ENCODE results near the gene NHERF1. TPM values are rescaled to one million over a fixed set of nuclear protein-coding genes. Genes with fewer than 3 reads are reported as not detected.

Gene NHERF1
- total and polyA plus RNA-seq, 2 donors (not counting 3 experiments of a cell fraction or from before 2014, with no cell fraction given) = 24.4 to 26.9 TPM

DNA sequence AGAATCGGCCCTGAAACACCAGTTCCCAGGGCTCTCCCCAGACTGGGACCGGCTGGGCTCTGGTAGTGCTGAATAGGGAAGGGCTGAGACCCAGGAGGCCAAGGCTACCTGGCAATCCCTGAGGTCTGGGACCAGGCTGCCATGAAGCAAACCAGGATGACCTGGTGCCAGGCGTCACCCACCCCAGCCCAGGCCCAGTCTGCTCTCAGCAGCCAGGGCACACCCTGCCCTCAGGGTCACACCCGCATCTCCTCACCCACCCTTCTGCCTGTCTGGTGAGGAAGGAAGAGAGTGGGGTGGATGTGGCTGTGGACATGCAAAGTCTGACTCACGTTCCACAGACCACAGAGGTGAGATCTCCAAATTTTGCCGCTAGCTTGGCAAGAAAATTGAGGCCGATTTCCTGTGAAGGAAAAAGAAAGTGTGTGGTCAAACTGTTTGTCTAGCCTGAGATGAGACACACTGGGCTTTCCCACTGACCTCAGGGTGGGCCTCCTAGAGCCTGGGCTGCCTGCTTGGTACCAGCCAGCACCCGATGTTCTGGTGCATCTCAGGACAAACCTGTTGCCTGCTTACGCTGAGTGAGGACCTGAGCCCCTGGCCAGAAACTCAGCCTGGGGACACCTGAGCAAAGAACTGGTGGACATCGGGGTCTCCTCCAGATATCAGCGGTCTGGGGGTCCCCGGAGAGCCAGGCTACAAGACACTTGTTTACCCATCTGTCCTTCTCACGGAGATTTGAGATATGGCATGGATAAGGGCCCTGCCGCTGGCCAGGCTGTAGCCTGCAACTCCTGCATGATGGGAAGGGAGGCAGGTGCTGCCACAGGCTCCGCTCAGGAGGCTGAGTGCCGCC, 17.7 kb upstream of the NHERF1 start:
- no peak for TF ChIP-seq POLR2AphosphoS5 (IDR thresholded peaks at IDR 0.05; ENCODE audit: insufficient read depth, low read depth, low read length)
- no TSS peak for BruUV-seq (replicated peaks)
- Histone ChIP-seq H3K36me3 (ENCODE audit: control insufficient read depth in 2 of 2, extremely low read depth in 1 of 2, insufficient read depth in 2 of 2, low read length in 2 of 2) (no peaks in the 10 kb centered on the region), H3K9me3 (replicated peaks; ENCODE audit: control insufficient read depth, insufficient read depth, low read length) (no peaks in the 10 kb centered on the region), H2AFZ (ENCODE audit: low read depth, low read length) (no peak overlapping the region), H3K79me2 (ENCODE audit: control insufficient read depth, insufficient read depth, low read length) (no peaks in the 10 kb centered on the region), H3K9me1 (replicated peaks; ENCODE audit: control insufficient read depth, extremely low read depth, insufficient read depth, low read length) (no peaks in the 10 kb centered on the region), H3K27ac (ENCODE audit: insufficient read depth, low read depth, low read length) (no peak overlapping the region), H3K4me3 (replicated peaks in 1 of 3; ENCODE audit: insufficient read depth in 1 of 3, low read depth in 1 of 3, low read length in 3 of 3) (no peak overlapping the region), H4K20me1 (replicated peaks; ENCODE audit: control insufficient read depth, extremely low read depth, insufficient read depth, low read length) (no peaks in the 10 kb centered on the region), H3K4me1 (ENCODE audit: control insufficient read depth, extremely low read depth, insufficient read depth, low read length) (no peaks in the 10 kb centered on the region), H3K9ac (replicated peaks; ENCODE audit: extremely low read depth, insufficient read depth, low read length) (no peak overlapping the region), H3K4me2 (ENCODE audit: insufficient read depth, low read length) (no peak overlapping the region), H3K27me3 (ENCODE audit: control insufficient read depth in 2 of 2, insufficient read depth in 2 of 2, low read length in 2 of 2) (peaks cover 2 to 5% of the 10 kb centered on the region in 2 experiments)
- FAIRE-seq (no peak), DNase-seq (ENCODE audit: low read depth, low spot score) (no peak)
- intact Hi-C loops (cut with micrococcal nuclease) = no loop called here
- dilution Hi-C loops (cut with MboI; ENCODE audit: extremely low pct_ligation_motif_present, low sequenced_read_pairs) = no loop called here
- POLR2A ChIA-PET = no interaction called here
- CTCF ChIA-PET = no interaction called here

DNA sequence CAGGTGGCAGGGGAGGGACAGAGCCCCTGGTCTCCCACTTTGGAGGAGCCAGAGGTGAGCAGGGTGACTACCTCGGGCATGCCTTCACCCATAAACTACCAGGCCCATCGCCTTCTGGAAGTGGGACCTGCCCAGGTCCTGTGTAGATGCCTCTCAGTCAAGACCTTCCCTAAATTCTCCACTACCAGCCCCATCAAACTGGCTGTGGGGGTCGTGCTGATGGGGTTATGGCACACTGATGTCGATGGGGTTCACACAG, 17.2 kb upstream of the NHERF1 start:
- no peaks in the 10 kb centered on the region for H3K36me3 ChIP-seq (ENCODE audit: control insufficient read depth in 2 of 2, extremely low read depth in 1 of 2, insufficient read depth in 2 of 2, low read length in 2 of 2)
- no peak for FAIRE-seq
- H3K9me3 ChIP-seq (replicated peaks; ENCODE audit: control insufficient read depth, insufficient read depth, low read length) = no peaks in the 10 kb centered on the region
- DNase-seq (ENCODE audit: low read depth, low spot score) = no peak
- TF ChIP-seq MYC (IDR thresholded peaks at IDR 0.05; ENCODE audit: low read depth, low read length) = no peak
- no peak for TF ChIP-seq CTCF (IDR thresholded peaks at IDR 0.05; ENCODE audit: extremely low read depth in 1 of 2, insufficient read depth in 1 of 2, low read depth in 1 of 2, low read length in 2 of 2)
- TF ChIP-seq JUN (IDR thresholded peaks at IDR 0.05; ENCODE audit: borderline replicate concordance, insufficient read depth, insufficient read length, low read depth) = no peak
- TF ChIP-seq, protein P1, sequence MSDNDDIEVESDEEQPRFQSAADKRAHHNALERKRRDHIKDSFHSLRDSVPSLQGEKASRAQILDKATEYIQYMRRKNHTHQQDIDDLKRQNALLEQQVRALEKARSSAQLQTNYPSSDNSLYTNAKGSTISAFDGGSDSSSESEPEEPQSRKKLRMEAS (IDR thresholded peaks at IDR 0.05; ENCODE audit: insufficient read depth, insufficient read length) = no peak
- TF ChIP-seq EZH2 (IDR thresholded peaks at IDR 0.05; ENCODE audit: borderline replicate concordance, low read depth, low read length, severe bottlenecking) = no peak
- TF ChIP-seq POLR2AphosphoS5 (IDR thresholded peaks at IDR 0.05; ENCODE audit: insufficient read depth, low read depth, low read length) = no peak
- TF ChIP-seq FOS (IDR thresholded peaks at IDR 0.05; ENCODE audit: borderline replicate concordance, insufficient read depth, low read length) = no peak
- TF ChIP-seq POLR2A (IDR thresholded peaks at IDR 0.05; ENCODE audit: low read depth, low read length) = no peak
- no peak for TF ChIP-seq GATA2 (IDR thresholded peaks at IDR 0.05; ENCODE audit: insufficient read depth, insufficient read length, low read depth, low read length)
- no TSS peak for BruUV-seq (replicated peaks)
- peaks cover 6 to 8% of the 10 kb centered on the region in 2 experiments for H3K27me3 ChIP-seq (ENCODE audit: control insufficient read depth in 2 of 2, insufficient read depth in 2 of 2, low read length in 2 of 2)
- intact Hi-C loops (cut with micrococcal nuclease) = no loop called here
- no peak overlapping the region for H3K4me3 ChIP-seq (replicated peaks in 1 of 3; ENCODE audit: insufficient read depth in 1 of 3, low read depth in 1 of 3, low read length in 3 of 3)
- no peak overlapping the region for H3K27ac ChIP-seq (ENCODE audit: insufficient read depth, low read depth, low read length)
- H3K4me2 ChIP-seq (ENCODE audit: insufficient read depth, low read length) = no peak overlapping the region
- no peak overlapping the region for H2AFZ ChIP-seq (ENCODE audit: low read depth, low read length)
- no peaks in the 10 kb centered on the region for H3K9me1 ChIP-seq (replicated peaks; ENCODE audit: control insufficient read depth, extremely low read depth, insufficient read depth, low read length)
- dilution Hi-C loops (cut with MboI; ENCODE audit: extremely low pct_ligation_motif_present, low sequenced_read_pairs) = no loop called here
- H3K79me2 ChIP-seq (ENCODE audit: control insufficient read depth, insufficient read depth, low read length) = no peaks in the 10 kb centered on the region
- ChIA-PET POLR2A (no interaction called here), CTCF (no interaction called here)
- no peak overlapping the region for H3K9ac ChIP-seq (replicated peaks; ENCODE audit: extremely low read depth, insufficient read depth, low read length)
- H4K20me1 ChIP-seq (replicated peaks; ENCODE audit: control insufficient read depth, extremely low read depth, insufficient read depth, low read length) = no peaks in the 10 kb centered on the region
- H3K4me1 ChIP-seq (ENCODE audit: control insufficient read depth, extremely low read depth, insufficient read depth, low read length) = no peaks in the 10 kb centered on the region
